Rectal smooth muscle tissue (tissue), 1 donor: ENCODE measurements around the gene SEPHS1.
"Not testable (repeated sequence)": the region's sequence is repeated elsewhere in the genome, so short reads cannot be mapped to it uniquely, and the experiment has no call there.

Experiments used
- H3K27ac ChIP-seq: one replicate; pipeline ENCODE4 v1.7.0; 2013; ENCODE audit warnings: low read depth, low read length, inconsistent platforms
- H3K27me3 ChIP-seq: one replicate; pipeline ENCODE4 v1.7.0; 2013; ENCODE audit warnings: low read length; ENCODE audit not compliant: control insufficient read depth, insufficient read depth
- H3K36me3 ChIP-seq: one replicate; pipeline ENCODE4 v1.7.0; 2013; ENCODE audit warnings: low read length; ENCODE audit not compliant: control insufficient read depth, insufficient read depth
- H3K4me1 ChIP-seq: one replicate; pipeline ENCODE4 v1.7.0; 2013; ENCODE audit warnings: low read length; ENCODE audit not compliant: control insufficient read depth, insufficient read depth
- H3K4me3 ChIP-seq: one replicate; pipeline ENCODE4 v1.7.0; 2013; ENCODE audit warnings: low read length
- H3K9ac ChIP-seq: one replicate; pipeline ENCODE4 v1.7.0; 2013; ENCODE audit warnings: low read length

Gene SEPHS1

GRCh38 chr10:13379061-13379460 is 31.0 kb upstream of the SEPHS1 start:
- not testable (repeated sequence) for H3K4me1 ChIP-seq, H3K9ac ChIP-seq, H3K36me3 ChIP-seq, H3K27ac ChIP-seq, H3K4me3 ChIP-seq, H3K27me3 ChIP-seq

DNA sequence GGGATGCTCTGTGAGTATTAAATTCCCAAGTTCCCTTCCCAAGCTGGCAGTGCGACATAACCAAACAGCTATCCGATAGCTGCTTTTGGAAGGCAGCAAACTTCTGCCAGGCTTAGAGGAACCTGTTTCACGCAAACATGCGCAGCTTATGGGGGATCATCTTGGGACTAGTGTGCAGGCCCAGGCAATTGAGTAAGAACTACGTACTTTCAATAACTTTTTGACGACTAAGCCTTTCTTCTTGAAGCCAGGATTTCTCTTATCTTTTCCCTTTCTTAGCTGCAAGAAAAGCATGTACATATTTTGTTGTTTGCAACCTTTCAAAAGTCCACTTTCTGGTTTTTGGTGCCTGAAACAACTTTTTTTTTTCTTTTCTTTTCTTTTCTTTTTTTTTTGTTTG is 28.7 kb upstream of the SEPHS1 start:
- Histone ChIP-seq H3K4me3 (no peak overlapping the region), H3K27me3 (no peaks in the 10 kb centered on the region), H3K27ac (no peak overlapping the region), H3K4me1 (no peaks in the 10 kb centered on the region), H3K9ac (no peak overlapping the region), H3K36me3 (no peaks in the 10 kb centered on the region)

- no peak overlapping the region for H3K27ac ChIP-seq
Observed at GRCh38 chr10:13376297-13376696, 28.2 kb upstream of the SEPHS1 start.

DNA sequence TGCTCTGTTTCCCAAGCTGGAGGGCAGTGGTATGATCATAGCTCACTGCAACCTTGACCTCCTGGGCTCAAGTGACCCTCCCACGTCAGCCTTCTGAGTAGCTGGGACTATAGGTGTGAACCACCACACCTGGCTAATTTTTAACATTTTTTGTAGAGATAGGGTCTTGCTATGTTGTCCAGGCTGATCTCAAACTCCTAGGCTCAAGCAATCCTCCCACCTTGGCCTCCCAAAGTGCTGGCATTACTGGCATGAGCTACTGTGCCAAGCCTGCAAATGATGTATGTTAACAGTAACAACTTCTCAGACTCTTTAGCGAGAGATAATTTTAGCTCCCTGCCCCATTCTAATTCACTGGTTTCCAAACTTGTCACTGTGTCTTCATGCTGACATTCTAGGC is 27.7 kb upstream of the SEPHS1 start:
- Histone ChIP-seq H3K4me1 (no peaks in the 10 kb centered on the region), H3K9ac (no peak overlapping the region), H3K36me3 (no peaks in the 10 kb centered on the region), H3K27me3 (no peaks in the 10 kb centered on the region), H3K4me3 (no peak overlapping the region), H3K27ac (no peak overlapping the region)

More at GRCh38 chr10:13376297-13376696, 28.2 kb upstream of the SEPHS1 start:
- H3K36me3 ChIP-seq, result no peaks in the 10 kb centered on the region
- no peaks in the 10 kb centered on the region for H3K4me1 ChIP-seq
- H3K27me3 ChIP-seq, result no peaks in the 10 kb centered on the region
- no peak overlapping the region for H3K9ac ChIP-seq
- no peak overlapping the region for H3K4me3 ChIP-seq

- no peak overlapping the region for H3K9ac ChIP-seq
- no peak overlapping the region for H3K27ac ChIP-seq
- H3K4me1 ChIP-seq, result no peaks in the 10 kb centered on the region
- H3K27me3 ChIP-seq, result no peaks in the 10 kb centered on the region
- H3K4me3 ChIP-seq, result no peak overlapping the region
- no peaks in the 10 kb centered on the region for H3K36me3 ChIP-seq
Observed at GRCh38 chr10:13373644-13374043, 25.6 kb upstream of the SEPHS1 start.

DNA sequence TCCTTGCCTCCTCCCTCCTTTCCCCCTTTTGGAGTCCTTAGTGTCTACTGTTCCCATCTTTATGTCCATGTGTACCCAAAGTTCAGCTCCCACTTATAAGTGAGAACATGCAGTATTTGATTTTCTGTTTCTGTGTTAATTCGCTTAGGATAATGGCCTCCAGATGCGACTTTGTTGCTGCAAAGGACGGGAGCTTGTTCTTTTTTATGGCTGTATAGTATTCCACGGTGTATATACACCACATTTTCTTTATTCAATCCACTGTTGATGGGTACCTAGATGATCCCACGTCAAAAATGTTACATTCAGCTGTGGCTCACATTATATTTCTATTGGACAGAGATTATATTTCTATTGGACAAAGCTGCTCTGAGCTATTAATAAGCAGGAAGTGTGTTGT is 24.4 kb upstream of the SEPHS1 start:
- Histone ChIP-seq H3K4me1 (no peaks in the 10 kb centered on the region), H3K4me3 (no peak overlapping the region), H3K27me3 (no peaks in the 10 kb centered on the region), H3K36me3 (no peaks in the 10 kb centered on the region), H3K27ac (no peak overlapping the region), H3K9ac (no peak overlapping the region)

GRCh38 chr10:13371897-13372470 is 23.9 kb upstream of the SEPHS1 start:
- no peak overlapping the region for H3K9ac ChIP-seq
- no peaks in the 10 kb centered on the region for H3K4me1 ChIP-seq
- H3K4me3 ChIP-seq, result no peak overlapping the region
- no peak overlapping the region for H3K27ac ChIP-seq
- no peaks in the 10 kb centered on the region for H3K36me3 ChIP-seq
- no peaks in the 10 kb centered on the region for H3K27me3 ChIP-seq

- Histone ChIP-seq H3K4me1 (no peaks in the 10 kb centered on the region), H3K27me3 (no peaks in the 10 kb centered on the region), H3K4me3 (no peak overlapping the region), H3K36me3 (no peaks in the 10 kb centered on the region), H3K27ac (no peak overlapping the region), H3K9ac (no peak overlapping the region)
Observed at GRCh38 chr10:13366891-13367290, 18.8 kb upstream of the SEPHS1 start.

DNA sequence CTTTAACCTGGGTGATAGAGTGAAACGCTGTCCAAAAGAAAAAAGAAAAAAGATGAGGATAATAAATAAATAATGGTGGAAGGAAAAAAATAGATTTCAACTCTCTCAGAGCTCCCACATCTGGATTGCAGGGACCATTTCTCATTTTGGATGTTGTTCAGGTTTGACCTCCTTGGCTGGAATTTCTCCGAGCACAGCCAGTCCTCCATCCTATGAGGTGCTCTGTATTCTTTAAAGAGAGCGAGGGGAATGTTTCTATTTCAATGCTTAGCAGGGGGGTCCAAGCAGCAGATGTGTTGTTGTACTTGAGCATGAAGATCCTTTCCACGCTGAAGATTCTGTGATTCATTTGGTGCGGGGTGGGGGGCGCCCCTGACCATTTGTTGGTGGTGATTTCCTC is 17.7 kb upstream of the SEPHS1 start:
- Histone ChIP-seq H3K9ac (no peak overlapping the region), H3K36me3 (no peaks in the 10 kb centered on the region), H3K4me3 (no peak overlapping the region), H3K4me1 (no peaks in the 10 kb centered on the region), H3K27ac (no peak overlapping the region), H3K27me3 (no peaks in the 10 kb centered on the region)

DNA sequence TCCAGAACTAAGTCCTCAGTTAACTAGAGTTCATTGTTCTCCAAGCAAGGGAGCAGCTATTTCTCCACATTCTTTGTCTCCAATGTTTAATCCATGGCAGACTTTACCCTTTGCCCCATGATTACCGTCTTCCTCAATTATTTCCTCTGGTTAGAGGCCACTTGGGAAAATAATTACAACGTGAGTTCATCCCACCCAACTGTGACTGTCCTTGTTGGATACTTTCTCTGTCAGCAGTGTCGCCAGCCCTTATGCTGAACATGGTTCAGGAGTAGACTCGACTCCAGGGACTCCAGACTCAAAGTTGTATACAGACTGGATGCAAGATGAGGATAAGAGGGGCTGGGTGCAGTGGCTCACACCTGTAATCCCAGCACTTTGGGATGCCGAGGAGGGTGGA is 17.1 kb upstream of the SEPHS1 start:
- no peaks in the 10 kb centered on the region for H3K4me1 ChIP-seq
- no peaks in the 10 kb centered on the region for H3K27me3 ChIP-seq
- no peak overlapping the region for H3K4me3 ChIP-seq
- no peaks in the 10 kb centered on the region for H3K36me3 ChIP-seq
- no peak overlapping the region for H3K9ac ChIP-seq
- no peak overlapping the region for H3K27ac ChIP-seq

DNA sequence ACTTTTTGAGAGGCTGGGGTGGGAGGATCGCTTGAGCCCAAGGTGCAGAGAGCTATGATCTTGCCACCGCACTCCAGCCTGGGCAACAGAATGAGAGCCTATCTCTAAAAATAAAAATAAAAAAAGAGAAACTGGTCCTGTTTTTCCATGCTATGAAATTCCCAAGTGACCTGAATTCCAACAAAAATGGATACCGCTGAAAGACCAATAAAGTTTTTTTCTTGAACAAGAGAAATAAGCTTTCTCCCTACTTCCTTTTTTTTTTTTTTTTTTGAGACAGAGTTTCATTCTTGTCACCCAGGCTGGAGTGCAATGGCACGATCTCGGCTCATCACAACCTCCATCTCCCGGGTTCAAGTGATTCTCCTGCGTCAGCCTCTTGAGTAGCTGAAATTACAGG is 12.5 kb upstream of the SEPHS1 start:
- Histone ChIP-seq H3K4me1 (no peaks in the 10 kb centered on the region), H3K4me3 (no peak overlapping the region), H3K9ac (no peak overlapping the region), H3K27ac (no peak overlapping the region), H3K27me3 (no peaks in the 10 kb centered on the region), H3K36me3 (no peaks in the 10 kb centered on the region)

DNA sequence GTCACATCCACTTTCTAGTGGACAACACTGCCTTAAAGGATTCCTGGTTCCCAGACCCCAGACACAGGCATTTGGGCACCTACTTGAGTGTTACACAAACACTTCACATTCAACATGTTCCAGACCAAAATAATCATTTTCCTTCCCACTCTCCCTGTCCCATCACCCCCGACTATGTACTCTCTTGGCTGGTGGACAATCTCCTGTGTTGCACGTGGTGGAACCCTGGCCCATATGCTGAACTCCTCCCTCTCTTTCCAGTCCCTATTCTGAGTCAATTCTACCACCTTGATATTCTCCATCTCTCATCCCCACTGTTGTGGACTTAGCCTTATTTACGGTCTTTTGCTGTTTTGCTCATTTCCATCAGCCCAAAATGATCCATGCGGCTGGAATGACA is 8.3 kb upstream of the SEPHS1 start:
- Histone ChIP-seq H3K4me3 (no peak overlapping the region), H3K36me3 (no peaks in the 10 kb centered on the region), H3K27me3 (peaks cover 6% of the 10 kb centered on the region), H3K27ac (no peak overlapping the region), H3K4me1 (no peaks in the 10 kb centered on the region), H3K9ac (no peak overlapping the region)

GRCh38 chr10:13354783-13355182 is 6.7 kb upstream of the SEPHS1 start:
- Histone ChIP-seq H3K36me3 (no peaks in the 10 kb centered on the region), H3K4me1 (no peaks in the 10 kb centered on the region), H3K27ac (no peak overlapping the region), H3K27me3 (peaks cover 6% of the 10 kb centered on the region), H3K4me3 (no peak overlapping the region), H3K9ac (no peak overlapping the region)
